H1 (cell line): Measurements from ENCODE around the gene CCDC7. TPM values are rescaled to one million over a fixed set of nuclear protein-coding genes. Genes with fewer than 3 reads are reported as not detected.

Source experiments
- CTCF ChIA-PET: fragments of 300-600 bp; sonication (Branson Sonifier 250); formaldehyde crosslinking; loops from one replicate; lab custom pipeline; 2021; ENCODE audit not compliant: partially characterized antibody; lab: Charles Lee
- POLR2A ChIA-PET: fragments of 300-600 bp; sonication (Branson Sonifier 250); formaldehyde crosslinking; loops from one replicate; lab custom pipeline; 2021; ENCODE audit warnings: inconsistent platforms; ENCODE audit not compliant: partially characterized antibody; lab: Charles Lee
- DNase-seq, 2 experiments: peaks; one replicate each; pipeline versions ENCODE4 v3.0.0 to v3.0.0-alpha.2; 2010 to 2022; ENCODE audit warnings: low spot score in 2 of 2, low read depth in 1 of 2, mixed read lengths in 1 of 2
- FAIRE-seq: peaks from 2 replicates; lab custom pipeline; 2011; peaks lifted over from hg19 to GRCh38; lab: Jason Lieb, UNC
- H2AFZ ChIP-seq: 2 replicates; pipeline ENCODE4 v1.8.1; 2012; ENCODE audit warnings: low read length, inconsistent platforms
- H2AK5ac ChIP-seq: 2 replicates; pipeline ENCODE4 v1.6.1; 2013; ENCODE audit warnings: low read depth, low read length
- H2BK120ac ChIP-seq: replicated peaks from 2 replicates; pipeline ENCODE3; 2013; ENCODE audit warnings: low read depth, low read length, inconsistent platforms
- H2BK12ac ChIP-seq: 2 replicates; pipeline ENCODE4 v1.6.1; 2013; ENCODE audit warnings: low read depth, low read length
- H2BK15ac ChIP-seq: 2 replicates; pipeline ENCODE4 v1.6.1; 2013; ENCODE audit warnings: low read length
- H2BK20ac ChIP-seq: 2 replicates; pipeline ENCODE4 v1.6.1; 2013; ENCODE audit warnings: low read length
- H2BK5ac ChIP-seq: 2 replicates; pipeline ENCODE4 v1.6.1; 2013; ENCODE audit warnings: low read depth, low read length
- H3K14ac ChIP-seq: 2 replicates; pipeline ENCODE4 v1.6.1; 2013; ENCODE audit warnings: inconsistent platforms; ENCODE audit not compliant: insufficient read length
- H3K18ac ChIP-seq: 2 replicates; pipeline ENCODE4 v1.6.1; 2013; ENCODE audit warnings: low read length; ENCODE audit errors: extremely low read depth
- H3K23ac ChIP-seq: 2 replicates; pipeline ENCODE4 v1.6.1; 2013; ENCODE audit warnings: inconsistent platforms; ENCODE audit not compliant: insufficient read length
- H3K23me2 ChIP-seq: 2 replicates; pipeline ENCODE4 v1.6.1; 2013; ENCODE audit warnings: low read depth, low read length
- H3K27ac ChIP-seq: 2 replicates; pipeline ENCODE4 v1.6.1; 2011; ENCODE audit warnings: low read depth, low read length, inconsistent platforms
- H3K27me3 ChIP-seq, 4 experiments: replicated peaks in 1 of 4; 1 replicate in 1 of 4; 2 replicates in 3 of 4; pipeline versions ENCODE4 v1.6.1 to v1.8.1; 2011 to 2013; ENCODE audit warnings: low read length in 3 of 4, mild to moderate bottlenecking in 3 of 4, inconsistent platforms in 2 of 4, mixed read lengths in 2 of 4, moderate library complexity in 1 of 4; ENCODE audit not compliant: control insufficient read depth in 3 of 4, insufficient read depth in 3 of 4; ENCODE audit errors: extremely low read depth in 1 of 4
- H3K36me3 ChIP-seq, 4 experiments: 2 replicates each; pipeline versions ENCODE4 v1.6.1 to v1.8.1; 2011 to 2013; ENCODE audit warnings: mild to moderate bottlenecking in 4 of 4, low read length in 3 of 4, moderate library complexity in 2 of 4, control low read depth in 1 of 4, inconsistent platforms in 1 of 4; ENCODE audit not compliant: insufficient read depth in 4 of 4, control insufficient read depth in 2 of 4
- H3K4ac ChIP-seq: replicated peaks from 2 replicates; pipeline ENCODE3; 2013; ENCODE audit warnings: low read length, low read depth, mixed read lengths, inconsistent platforms; ENCODE audit not compliant: insufficient read length
- H3K4me1 ChIP-seq, 4 experiments: replicated peaks in 1 of 4; 1 replicate in 1 of 4; 2 replicates in 3 of 4; pipeline versions ENCODE4 v1.6.1 to v1.8.1; 2011 to 2013; ENCODE audit warnings: low read length in 3 of 4, inconsistent platforms in 2 of 4, mixed read lengths in 1 of 4; ENCODE audit not compliant: insufficient read depth in 4 of 4, control insufficient read depth in 3 of 4
- H3K4me2 ChIP-seq, 2 experiments: 2 replicates each; pipeline versions ENCODE4 v1.6.1 to v1.8.1; 2011 to 2013; ENCODE audit warnings: low read depth in 2 of 2, low read length in 2 of 2, control low read depth in 1 of 2, inconsistent platforms in 1 of 2, mild to moderate bottlenecking in 1 of 2; ENCODE audit not compliant: insufficient read depth in 1 of 2
- H3K4me3 ChIP-seq, 4 experiments: fragments of 200-600, 300-600 bp in 1 of 4; sonication (generic), shearing (Covaris generic), sonication (Bioruptor Twin) in 1 of 4; 2 replicates each; pipeline versions ENCODE4 v1.5.1 to v1.8.1; 2011 to 2016; ENCODE audit warnings: low read length in 4 of 4, low read depth in 3 of 4, control low read depth in 2 of 4, inconsistent platforms in 2 of 4, mild to moderate bottlenecking in 2 of 4, mixed read lengths in 1 of 4, moderate library complexity in 1 of 4; ENCODE audit not compliant: insufficient read depth in 2 of 4; ENCODE audit errors: extremely low read depth in 1 of 4
- H3K56ac ChIP-seq: replicated peaks from 2 replicates; pipeline ENCODE3; 2013; ENCODE audit warnings: low read depth, mild to moderate bottlenecking, mixed read lengths, low read length, inconsistent platforms; ENCODE audit not compliant: insufficient read length
- H3K79me1 ChIP-seq: 2 replicates; pipeline ENCODE4 v1.6.1; 2013; ENCODE audit warnings: low read depth, low read length, control low read depth
- H3K79me2 ChIP-seq, 2 experiments: 2 replicates each; pipeline versions ENCODE4 v1.6.1 to v1.8.1; 2012 to 2013; ENCODE audit warnings: low read length in 2 of 2, mild to moderate bottlenecking in 2 of 2, inconsistent platforms in 1 of 2; ENCODE audit not compliant: insufficient read depth in 2 of 2, control insufficient read depth in 1 of 2
- H3K9ac ChIP-seq, 4 experiments: replicated peaks in 1 of 4; 1 replicate in 1 of 4; 2 replicates in 3 of 4; pipeline versions ENCODE4 v1.6.1 to v1.8.1; 2011 to 2013; ENCODE audit warnings: low read depth in 3 of 4, low read length in 3 of 4, control low read depth in 2 of 4, mild to moderate bottlenecking in 2 of 4, moderate library complexity in 2 of 4, inconsistent platforms in 1 of 4; ENCODE audit errors: extremely low read depth in 1 of 4
- H3K9me3 ChIP-seq, 2 experiments: 2 replicates each; pipeline versions ENCODE4 v1.6.1 to v1.8.1; 2012 to 2013; ENCODE audit warnings: mild to moderate bottlenecking in 2 of 2, moderate library complexity in 2 of 2, control low read depth in 1 of 2, inconsistent platforms in 1 of 2, low read depth in 1 of 2, low read length in 1 of 2, mixed read lengths in 1 of 2; ENCODE audit not compliant: insufficient read depth in 2 of 2
- H4K20me1 ChIP-seq, 2 experiments: replicated peaks in 1 of 2; 2 replicates each; pipeline versions ENCODE3 to v1.8.1; 2011 to 2013; ENCODE audit warnings: inconsistent platforms in 2 of 2, low read length in 2 of 2, mild to moderate bottlenecking in 1 of 2; ENCODE audit not compliant: insufficient read depth in 2 of 2, control insufficient read depth in 1 of 2
- H4K5ac ChIP-seq: 2 replicates; pipeline ENCODE4 v1.6.1; 2013; ENCODE audit warnings: low read length, low read depth, mixed read lengths, inconsistent platforms; ENCODE audit not compliant: insufficient read length
- H4K8ac ChIP-seq: 2 replicates; pipeline ENCODE4 v1.8.0; 2013; ENCODE audit warnings: mild to moderate bottlenecking, moderate library complexity, low read length, inconsistent platforms; ENCODE audit not compliant: insufficient read depth; ENCODE audit errors: extremely low read depth
- H4K91ac ChIP-seq: replicated peaks from 2 replicates; pipeline ENCODE3; 2013; ENCODE audit warnings: low read length, mixed read lengths, inconsistent platforms; ENCODE audit not compliant: insufficient read length
- BRCA1 ChIP-seq: IDR thresholded peaks from 2 replicates; pipeline ENCODE4 v1.6.1; 2012; ENCODE audit warnings: low read depth, low read length, improper control_type of control experiment
- HDAC2 ChIP-seq, 2 experiments: fragments of 300-600 bp in 1 of 2; sonication (generic) in 1 of 2; IDR thresholded peaks; 2 replicates each; pipeline ENCODE4 v1.6.1; 2011 to 2012; ENCODE audit warnings: low read depth in 2 of 2, low read length in 2 of 2, mild to moderate bottlenecking in 2 of 2, moderate library complexity in 2 of 2, borderline replicate concordance in 1 of 2, inconsistent platforms in 1 of 2
- NANOG ChIP-seq: IDR thresholded peaks from 2 replicates; pipeline ENCODE4 v1.6.1; 2011; ENCODE audit warnings: low read length, low read depth, mild to moderate bottlenecking, inconsistent platforms; ENCODE audit not compliant: insufficient read depth, poor library complexity, severe bottlenecking
- RAD21 ChIP-seq, 2 experiments: IDR thresholded peaks in 1 of 2; conservative IDR thresholded peaks in 1 of 2; 2 replicates each; pipeline ENCODE4 v1.6.1; 2011; ENCODE audit warnings: low read depth in 2 of 2, low read length in 2 of 2, improper control_type of control experiment in 1 of 2, inconsistent platforms in 1 of 2, mild to moderate bottlenecking in 1 of 2, moderate library complexity in 1 of 2
- RFX5 ChIP-seq: IDR thresholded peaks from 2 replicates; pipeline ENCODE4 v1.6.1; 2011; ENCODE audit warnings: low read depth, low read length, improper control_type of control experiment, borderline replicate concordance
- SIRT6 ChIP-seq: IDR thresholded peaks from one replicate; pipeline ENCODE4 v1.7.1; 2012; ENCODE audit warnings: low read length, inconsistent platforms
- SIX5 ChIP-seq: IDR thresholded peaks from 2 replicates; pipeline ENCODE4 v1.6.1; 2011; ENCODE audit warnings: mild to moderate bottlenecking, low read depth, low read length
- SP4 ChIP-seq: IDR thresholded peaks from 2 replicates; pipeline ENCODE4 v1.6.1; 2012; ENCODE audit warnings: low read length, inconsistent platforms
- TBP ChIP-seq: IDR thresholded peaks from 2 replicates; pipeline ENCODE4 v1.6.1; 2011; ENCODE audit warnings: low read depth, low read length, improper control_type of control experiment
- polyA plus RNA-seq, 7 experiments: library from polyadenylated mRNA; depleted of rRNA in 3 of 7; stranded (reverse) in 5 of 7; unstranded in 2 of 7; fragments of >200 nt in 5 of 7; fragments of 200-250 nt in 2 of 7; gene quantifications; 1 replicate in 5 of 7; 2 replicates in 1 of 7; 4 replicates in 1 of 7; pipeline versions ENCODE4 v1.2.1 to v1.2.3, GENCODE V29; 2011 to 2013; ENCODE audit warnings: missing spikeins in 2 of 7, mixed read lengths in 2 of 7
- total RNA-seq: library from RNA; stranded (reverse); fragmentation: NEBNext Ultra II Directional; extraction: Animal tissue kit (Norgen Biotek cat#: 25700); gene quantifications from 2 replicates; pipeline ENCODE4 v1.2.1, GENCODE V29; 2021
- TF ChIP-seq, protein P1 (sequence below): IDR thresholded peaks from 2 replicates; pipeline ENCODE4 v1.6.1; 2011; ENCODE audit warnings: low read length, improper control_type of control experiment
- TF ChIP-seq, protein P2 (sequence below): IDR thresholded peaks from 2 replicates; pipeline ENCODE4 v1.6.1; 2012; ENCODE audit warnings: low read length, inconsistent platforms
- TF ChIP-seq, protein P3 (sequence below): IDR thresholded peaks from 2 replicates; pipeline ENCODE4 v1.6.1; 2012; ENCODE audit warnings: inconsistent platforms

CCDC7 gene
- total and polyA plus RNA-seq, 2 of the 8 experiments (the other 6 are each of a cell fraction or from before 2014, with no cell fraction given), result 0.18 to 0.74 TPM

DNA sequence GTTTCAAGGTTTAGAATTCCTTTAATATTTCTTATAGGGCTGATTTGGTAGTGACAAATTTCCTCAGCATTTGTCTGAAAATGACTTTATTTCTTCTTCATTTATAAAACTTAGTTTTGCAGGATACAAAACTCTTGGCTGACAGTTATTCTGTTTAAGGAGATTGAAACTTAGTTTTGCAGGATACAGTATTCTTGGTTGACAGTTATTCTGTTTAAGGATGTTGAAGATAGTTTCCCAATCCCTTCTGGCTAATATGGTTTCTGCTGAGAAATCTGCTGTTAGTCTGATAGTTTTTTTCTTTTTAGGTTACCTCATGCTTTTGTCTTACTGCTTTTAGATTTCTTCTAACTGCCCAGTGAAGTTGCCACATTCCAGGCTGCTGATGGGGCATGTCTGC lies 325.3 kb downstream of the CCDC7 start:
- ChIA-PET POLR2A (no interaction called here), CTCF (interaction anchor here (1.1 kb wide), 1 partner anchor 377 kb away, joined by 3 read pairs; no protein-coding TSS in a partner anchor)
- Histone ChIP-seq H2AFZ (no peak overlapping the region), H4K8ac (no peak overlapping the region), H4K5ac (no peak overlapping the region), H3K18ac (no peak overlapping the region), H3K27ac (no peak overlapping the region), H3K23me2 (no peaks in the 10 kb centered on the region; the same call in 1 of the 2 replicates), H3K23ac (no peak overlapping the region), H2BK5ac (no peak overlapping the region), H2BK20ac (no peak overlapping the region), H3K36me3 (no peaks in the 10 kb centered on the region), H2BK120ac (no peak overlapping the region), H2BK15ac (no peak overlapping the region), H3K14ac (no peak overlapping the region), H3K79me1 (no peaks in the 10 kb centered on the region), H2BK12ac (no peak overlapping the region), H4K91ac (no peak overlapping the region), H3K56ac (no peak overlapping the region), H3K9ac (no peak overlapping the region), H4K20me1 (no peaks in the 10 kb centered on the region), H2AK5ac (no peak overlapping the region), H3K27me3 (no peaks in the 10 kb centered on the region), H3K9me3 (peaks cover 16 to 18% of the 10 kb centered on the region in 2 experiments), H3K4ac (no peak overlapping the region), H3K4me3 (no peak overlapping the region), H3K4me2 (no peak overlapping the region), H3K4me1 (no peaks in the 10 kb centered on the region), H3K79me2 (no peaks in the 10 kb centered on the region)
- no peak for FAIRE-seq
- no peak for TF ChIP-seq RFX5
- TF ChIP-seq, protein P1, sequence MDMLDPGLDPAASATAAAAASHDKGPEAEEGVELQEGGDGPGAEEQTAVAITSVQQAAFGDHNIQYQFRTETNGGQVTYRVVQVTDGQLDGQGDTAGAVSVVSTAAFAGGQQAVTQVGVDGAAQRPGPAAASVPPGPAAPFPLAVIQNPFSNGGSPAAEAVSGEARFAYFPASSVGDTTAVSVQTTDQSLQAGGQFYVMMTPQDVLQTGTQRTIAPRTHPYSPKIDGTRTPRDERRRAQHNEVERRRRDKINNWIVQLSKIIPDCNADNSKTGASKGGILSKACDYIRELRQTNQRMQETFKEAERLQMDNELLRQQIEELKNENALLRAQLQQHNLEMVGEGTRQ, result no peak
- no peak for TF ChIP-seq SP4
- TF ChIP-seq SIX5, result no peak
- TF ChIP-seq, protein P2, sequence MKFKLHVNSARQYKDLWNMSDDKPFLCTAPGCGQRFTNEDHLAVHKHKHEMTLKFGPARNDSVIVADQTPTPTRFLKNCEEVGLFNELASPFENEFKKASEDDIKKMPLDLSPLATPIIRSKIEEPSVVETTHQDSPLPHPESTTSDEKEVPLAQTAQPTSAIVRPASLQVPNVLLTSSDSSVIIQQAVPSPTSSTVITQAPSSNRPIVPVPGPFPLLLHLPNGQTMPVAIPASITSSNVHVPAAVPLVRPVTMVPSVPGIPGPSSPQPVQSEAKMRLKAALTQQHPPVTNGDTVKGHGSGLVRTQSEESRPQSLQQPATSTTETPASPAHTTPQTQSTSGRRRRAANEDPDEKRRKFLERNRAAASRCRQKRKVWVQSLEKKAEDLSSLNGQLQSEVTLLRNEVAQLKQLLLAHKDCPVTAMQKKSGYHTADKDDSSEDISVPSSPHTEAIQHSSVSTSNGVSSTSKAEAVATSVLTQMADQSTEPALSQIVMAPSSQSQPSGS, result no peak
- no peak for TF ChIP-seq HDAC2 (IDR thresholded peaks at IDR 0.05; ENCODE audit: borderline replicate concordance in 1 of 2, low read depth in 2 of 2, low read length in 2 of 2)
- TF ChIP-seq, protein P3, sequence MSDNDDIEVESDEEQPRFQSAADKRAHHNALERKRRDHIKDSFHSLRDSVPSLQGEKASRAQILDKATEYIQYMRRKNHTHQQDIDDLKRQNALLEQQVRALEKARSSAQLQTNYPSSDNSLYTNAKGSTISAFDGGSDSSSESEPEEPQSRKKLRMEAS, result no peak
- no peak for TF ChIP-seq BRCA1
- TF ChIP-seq SIRT6, result no peak
- no peak for TF ChIP-seq RAD21 (IDR thresholded peaks at IDR 0.05 in 1 of 2, conservative IDR thresholded peaks at IDR 0.05 in 1 of 2; ENCODE audit: low read depth in 2 of 2, low read length in 2 of 2)
- no peak for TF ChIP-seq TBP
- TF ChIP-seq NANOG, result no peak
- no peak for DNase-seq
